Stimulated activated CD4-positive, alpha-beta T cell treated with anti-CD3 and anti-CD28 coated beads, Interleukin-1b, Interleukin-23, amount 100 ng/mL, for 24 hours (primary cell): ENCODE results near the gene FUBP1.
"Not testable (repeated sequence)": the region's sequence is repeated elsewhere in the genome, so short reads cannot be mapped to it uniquely, and the experiment has no call there.

Experiments used
- DNase-seq, 4 experiments: peaks; one replicate each; pipeline ENCODE4 v3.0.0-alpha.2; 2020; ENCODE audit warnings: low read depth in 4 of 4, low spot score in 1 of 4

Gene FUBP1

DNA sequence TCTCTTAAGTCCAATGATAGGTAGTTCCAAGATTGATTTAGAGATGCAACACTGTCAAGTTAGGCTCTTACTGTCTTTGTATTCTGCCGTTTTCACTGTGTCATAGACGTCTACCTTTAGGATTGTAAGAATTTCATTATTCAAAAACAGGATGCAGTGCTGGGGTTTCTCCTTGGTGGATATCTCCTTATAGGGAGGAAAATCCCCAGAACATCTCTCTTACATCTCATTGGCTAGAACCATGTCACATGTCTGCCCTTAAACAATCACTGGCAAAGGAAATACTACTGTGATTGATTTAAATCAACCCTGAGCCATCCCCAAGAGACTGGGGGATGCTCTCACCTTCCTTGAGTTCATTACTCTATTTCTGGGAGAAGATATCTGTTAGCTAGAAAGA lies 10.9 kb upstream of the FUBP1 start:
- DNase-seq, result no peak

GRCh38 chr1:77987919-77988318 lies 9.0 kb upstream of the FUBP1 start:
- no peak for DNase-seq

DNA sequence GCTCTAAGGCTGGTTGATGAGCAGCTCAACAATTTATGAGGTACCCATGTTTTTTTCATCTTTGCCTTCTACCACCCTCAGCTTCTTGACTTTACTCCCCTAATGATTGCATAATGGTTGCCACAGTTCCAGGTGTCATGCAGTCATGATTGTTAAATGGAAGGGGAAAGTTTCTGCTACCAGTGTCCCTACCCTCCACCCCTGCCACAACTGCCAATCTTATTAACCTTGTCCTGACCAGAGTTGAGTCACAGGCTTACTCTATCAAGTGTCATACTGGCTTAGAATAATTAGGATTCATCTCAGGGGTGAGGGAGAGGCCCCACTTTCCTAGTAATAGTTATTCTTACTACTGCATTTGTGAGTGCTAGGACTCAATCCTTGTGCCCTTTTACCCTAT lies 7.9 kb upstream of the FUBP1 start:
- DNase-seq, result no peak

DNA sequence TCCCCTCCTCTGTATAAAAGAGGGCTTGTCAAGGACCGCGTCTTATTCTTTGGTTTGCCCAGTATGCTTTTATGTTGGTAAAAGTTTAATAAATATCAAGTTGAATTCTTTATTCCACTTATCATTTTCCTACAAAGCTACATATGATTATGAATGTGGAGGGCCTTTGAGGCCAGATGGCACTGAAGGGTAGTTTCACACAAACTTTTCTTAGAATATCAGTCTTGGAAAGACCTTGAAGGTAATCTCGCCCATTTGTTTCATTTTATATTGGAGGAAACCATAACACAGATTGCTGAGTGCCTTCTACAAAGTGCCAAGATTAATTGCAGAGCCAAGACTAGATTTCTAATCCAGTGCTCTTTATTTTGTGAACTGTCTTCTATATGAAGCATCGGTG lies 5.8 kb upstream of the FUBP1 start:
- DNase-seq, result no peak

GRCh38 chr1:77983997-77984355 lies 5.1 kb upstream of the FUBP1 start:
- DNase-seq, result no peak

DNA sequence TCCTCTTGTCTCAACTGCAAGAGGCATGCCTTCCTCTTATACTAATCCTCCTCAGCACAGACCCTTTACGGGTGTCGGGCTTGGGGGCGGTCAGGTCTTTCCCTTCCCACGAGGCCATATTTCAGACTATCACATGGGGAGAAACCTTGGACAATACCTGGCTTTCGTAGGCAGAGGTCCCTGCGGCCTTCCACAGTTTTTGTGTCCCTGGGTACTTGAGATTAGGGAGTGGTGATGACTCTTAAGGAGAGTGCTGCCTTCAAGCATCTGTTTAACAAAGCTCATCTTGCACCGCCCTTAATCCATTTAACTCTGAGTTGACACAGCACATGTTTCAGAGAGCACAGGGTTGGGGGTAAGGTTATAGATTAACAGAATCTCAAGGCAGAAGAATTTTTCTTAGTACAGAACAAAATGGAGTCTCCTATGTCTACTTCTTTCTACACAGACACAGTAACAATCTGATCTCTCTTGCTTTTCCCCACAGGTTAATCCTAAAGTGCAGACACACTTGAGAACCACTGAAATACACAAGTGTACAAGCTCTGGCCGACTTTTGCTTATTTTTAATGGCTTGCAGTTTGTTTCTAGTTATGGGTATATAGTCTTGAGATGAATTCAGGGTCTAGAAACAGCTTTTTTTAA lies 4.6 kb upstream of the FUBP1 start:
- not testable (repeated sequence) for DNase-seq

DNA sequence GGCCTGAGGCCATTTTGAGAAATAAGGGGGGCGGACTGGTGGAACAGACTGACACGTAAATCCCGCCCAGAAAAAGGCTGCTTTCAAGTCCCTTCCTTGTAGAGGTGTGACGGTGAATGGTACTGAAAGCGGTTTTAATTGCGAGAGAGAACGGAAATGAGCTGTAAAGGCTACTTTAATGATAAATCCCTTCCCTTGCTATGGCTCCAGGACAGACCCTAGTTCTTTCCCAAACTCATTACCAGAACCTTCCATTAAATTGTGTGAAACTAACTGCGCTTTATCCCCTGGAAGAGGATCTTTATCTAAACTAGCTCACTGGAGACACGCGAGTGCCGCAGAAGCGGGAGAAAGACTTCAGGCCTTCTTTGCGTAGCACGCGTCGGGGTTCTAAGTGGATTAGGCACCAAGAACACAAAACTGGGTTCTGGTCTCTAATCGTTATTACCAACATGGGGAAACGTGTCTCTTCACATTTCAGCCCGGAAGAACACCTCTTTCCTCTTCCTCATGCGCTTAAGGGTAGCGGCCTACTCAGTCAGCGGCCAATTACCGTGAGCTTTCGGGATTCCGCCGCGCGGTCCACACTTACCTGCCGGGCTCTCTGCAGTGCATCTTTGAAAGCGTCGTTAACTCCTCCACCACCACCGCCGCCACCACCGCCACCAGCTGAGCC lies 441 bp downstream of the FUBP1 start:
- peak; percentile 46 to 65 (median 55) for DNase-seq

DNA sequence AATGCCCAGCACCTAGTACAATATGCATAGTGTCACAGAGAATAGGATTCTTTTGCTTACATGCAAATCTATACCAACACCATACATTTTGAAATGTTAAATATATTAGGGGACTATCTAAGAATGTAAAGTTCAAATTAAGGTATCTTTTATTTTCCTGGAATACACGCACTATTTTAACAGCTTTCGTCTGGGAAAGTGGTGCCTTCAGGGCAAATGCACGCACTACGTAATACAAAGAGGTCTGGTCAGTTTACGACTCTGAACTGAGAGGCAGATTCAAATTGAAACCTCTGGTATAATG lies 931 bp downstream of the FUBP1 start:
- DNase-seq, result no peak

GRCh38 chr1:77976433-77977076 lies 2.3 kb downstream of the FUBP1 start:
- no peak for DNase-seq

GRCh38 chr1:77975907-77976306 lies 3.0 kb downstream of the FUBP1 start:
- DNase-seq, result no peak

- no peak for DNase-seq
These were observed 3.5 kb downstream of the FUBP1 start for GRCh38 chr1:77975386-77975785.

GRCh38 chr1:77972080-77972479 lies 6.8 kb downstream of the FUBP1 start:
- DNase-seq, result no peak

DNA sequence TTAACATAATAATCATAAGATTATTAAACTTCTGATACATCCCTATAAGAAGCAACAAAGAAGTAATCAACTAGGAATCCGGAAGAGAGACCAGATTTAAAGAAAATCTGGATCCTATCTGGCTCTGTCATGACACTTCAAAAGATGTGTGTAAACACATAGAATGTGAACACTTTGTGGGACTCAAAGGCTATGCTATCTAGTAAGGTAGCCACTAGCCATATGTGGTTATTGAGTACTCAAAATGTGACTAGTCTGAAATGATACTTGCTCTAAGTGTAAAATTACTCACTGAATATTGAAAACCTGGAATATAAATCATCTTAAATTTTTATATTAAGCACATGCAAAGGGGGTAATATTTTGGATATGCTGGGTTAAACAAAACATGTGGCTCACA lies 8.7 kb downstream of the FUBP1 start:
- no peak for DNase-seq

DNA sequence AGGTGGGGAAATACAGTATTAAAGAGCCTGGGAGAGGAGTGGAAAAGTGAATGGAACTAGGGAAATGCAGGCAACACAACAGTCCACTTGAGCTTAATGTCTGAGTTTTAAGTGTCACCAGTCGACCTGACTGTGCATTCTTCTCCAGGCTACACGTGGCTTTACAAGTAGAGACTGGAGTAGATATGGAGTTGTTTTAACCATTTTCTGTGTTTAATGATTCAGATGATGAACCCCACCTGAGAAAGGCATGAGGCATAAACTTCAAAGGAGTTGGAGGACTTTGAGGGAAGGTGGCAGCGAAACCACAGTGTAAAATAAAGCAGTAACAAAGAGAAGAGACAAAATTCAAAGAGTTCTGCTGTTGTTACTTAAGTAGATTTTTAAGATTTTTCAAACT lies 12.6 kb downstream of the FUBP1 start:
- DNase-seq, result no peak

- no peak for DNase-seq
These were observed 17.5 kb downstream of the FUBP1 start for GRCh38 chr1:77961392-77961791.

- no peak for DNase-seq
These were observed 20.0 kb downstream of the FUBP1 start for GRCh38 chr1:77958850-77959249.

DNA sequence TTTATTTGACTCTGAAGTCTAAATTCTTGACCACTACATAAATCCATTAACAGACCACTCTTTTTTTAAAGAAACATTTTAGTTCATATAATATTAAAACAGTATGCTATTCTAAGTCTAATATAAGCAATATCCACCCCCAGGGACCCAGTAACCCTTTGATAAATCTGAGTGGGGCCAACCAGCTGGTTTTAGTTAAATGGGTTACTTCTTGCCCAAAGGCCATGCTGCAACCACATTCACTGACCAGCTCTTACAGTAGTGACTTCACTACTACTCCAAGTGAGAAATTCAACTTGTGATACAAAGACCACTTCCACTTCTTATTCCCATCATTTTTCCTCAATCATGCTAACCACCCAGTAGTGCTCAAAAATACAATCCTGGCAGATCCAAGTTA lies 20.5 kb downstream of the FUBP1 start:
- DNase-seq, result no peak

DNA sequence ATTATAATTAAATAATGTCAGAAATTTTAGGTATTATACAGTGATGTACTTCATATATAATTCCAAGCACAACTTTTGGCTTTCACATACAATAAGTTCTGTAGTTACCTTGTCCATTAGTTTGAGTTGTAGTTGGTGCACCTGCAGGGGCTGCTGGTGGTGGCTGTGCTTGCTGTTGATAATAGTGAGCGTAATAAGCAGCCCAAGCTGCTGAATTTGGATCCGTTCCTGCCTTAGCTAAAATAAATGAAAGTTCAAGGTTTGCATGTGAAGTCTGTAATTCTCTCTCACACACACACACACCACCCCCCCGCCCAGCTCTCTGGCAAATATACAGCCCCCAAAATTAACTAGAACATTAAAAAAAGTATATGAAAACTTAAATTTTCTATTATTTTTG lies 22.4 kb downstream of the FUBP1 start:
- DNase-seq, result no peak

GRCh38 chr1:77955709-77956108 lies 23.2 kb downstream of the FUBP1 start:
- DNase-seq, result no peak

DNA sequence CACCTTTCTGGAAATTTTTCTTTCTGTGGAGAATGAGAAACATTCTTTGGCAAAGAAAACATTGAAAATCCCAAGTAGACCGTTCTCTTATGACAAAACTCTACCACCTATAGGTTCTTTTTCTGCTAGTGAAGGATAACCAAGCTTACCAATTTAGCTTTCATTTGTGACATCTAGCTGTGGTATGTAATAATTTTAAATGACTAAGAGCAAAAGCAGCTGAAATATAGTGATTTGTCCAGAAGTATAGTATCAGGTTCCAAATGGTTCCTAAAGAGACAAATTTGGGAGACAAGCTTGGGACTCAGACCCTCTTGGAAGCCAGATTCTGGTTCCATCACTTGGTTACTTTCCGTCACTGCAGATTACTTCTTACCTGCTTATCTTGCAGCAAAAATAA lies 24.4 kb downstream of the FUBP1 start:
- DNase-seq, result no peak

DNA sequence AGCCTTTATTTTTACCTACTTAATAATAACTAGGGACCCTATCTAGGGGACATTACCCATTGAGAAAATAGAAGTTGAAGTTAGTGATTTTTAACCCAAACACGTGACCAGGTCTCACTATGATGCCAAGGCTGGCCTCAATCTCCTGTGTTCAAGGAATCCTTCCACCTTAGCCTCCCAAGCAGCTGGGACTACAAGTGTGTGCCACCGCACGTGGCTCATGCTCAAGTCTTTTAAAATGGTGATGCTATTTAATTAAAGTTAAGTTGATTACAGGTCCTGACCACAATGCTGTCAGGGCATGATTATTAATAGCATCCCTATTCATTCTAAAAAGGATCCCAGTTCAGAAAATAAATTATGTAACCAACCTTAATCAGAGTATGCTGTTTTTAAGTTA lies 25.0 kb downstream of the FUBP1 start:
- DNase-seq, result no peak

GRCh38 chr1:77951328-77951727 lies 27.5 kb downstream of the FUBP1 start:
- DNase-seq, result no peak

GRCh38 chr1:77950873-77951272 lies 28.0 kb downstream of the FUBP1 start:
- no peak for DNase-seq
